ENCODE data around the gene LHPP.

LHPP gene

GRCh38 chr10:124591123-124591495 lies 129.5 kb downstream of the LHPP start:
- H3K36me3 ChIP-seq (ENCODE audit: control insufficient read depth, low read depth, low read length), result no peaks in the 10 kb centered on the region
- no peaks in the 10 kb centered on the region for H3K9me3 ChIP-seq (ENCODE audit: control insufficient read depth, low read depth, low read length)

GRCh38 chr10:124592101-124592500 lies 130.5 kb downstream of the LHPP start:
- H3K4me1 ChIP-seq (ENCODE audit: control insufficient read depth, low read depth, low read length), result no peaks in the 10 kb centered on the region
- no peaks in the 10 kb centered on the region for H3K27me3 ChIP-seq (ENCODE audit: control insufficient read depth, insufficient read depth, low read length)
- H3K9me3 ChIP-seq (ENCODE audit: control insufficient read depth, low read depth, low read length), result no peaks in the 10 kb centered on the region
- H3K4me3 ChIP-seq (ENCODE audit: low read length), result no peak overlapping the region
- H3K36me3 ChIP-seq (ENCODE audit: control insufficient read depth, low read depth, low read length), result no peaks in the 10 kb centered on the region
- H3K27ac ChIP-seq (ENCODE audit: low read length), result no peak overlapping the region
- H3K9ac ChIP-seq (ENCODE audit: low read length), result no peak overlapping the region

More at GRCh38 chr10:124591123-124591495, 129.5 kb downstream of the LHPP start:
- Histone ChIP-seq H3K9ac (ENCODE audit: low read length) (no peak overlapping the region), H3K27ac (ENCODE audit: low read length) (no peak overlapping the region), H3K27me3 (ENCODE audit: control insufficient read depth, insufficient read depth, low read length) (no peaks in the 10 kb centered on the region), H3K4me3 (ENCODE audit: low read length) (no peak overlapping the region), H3K4me1 (ENCODE audit: control insufficient read depth, low read depth, low read length) (no peaks in the 10 kb centered on the region)

- H3K27me3 ChIP-seq (ENCODE audit: control insufficient read depth, insufficient read depth, low read length), result no peaks in the 10 kb centered on the region
- H3K4me1 ChIP-seq (ENCODE audit: control insufficient read depth, low read depth, low read length), result no peaks in the 10 kb centered on the region
- no peak overlapping the region for H3K4me3 ChIP-seq (ENCODE audit: low read length)
- H3K27ac ChIP-seq (ENCODE audit: low read length), result no peak overlapping the region
- no peak overlapping the region for H3K9ac ChIP-seq (ENCODE audit: low read length)
- H3K9me3 ChIP-seq (ENCODE audit: control insufficient read depth, low read depth, low read length), result no peaks in the 10 kb centered on the region
- H3K36me3 ChIP-seq (ENCODE audit: control insufficient read depth, low read depth, low read length), result no peaks in the 10 kb centered on the region
These were observed 131.3 kb downstream of the LHPP start for GRCh38 chr10:124592736-124593430.

- no peaks in the 10 kb centered on the region for H3K9me3 ChIP-seq (ENCODE audit: control insufficient read depth, low read depth, low read length)
- H3K4me1 ChIP-seq (ENCODE audit: control insufficient read depth, low read depth, low read length), result no peaks in the 10 kb centered on the region
- H3K4me3 ChIP-seq (ENCODE audit: low read length), result no peak overlapping the region
These were observed 131.9 kb downstream of the LHPP start for GRCh38 chr10:124593431-124593985.

GRCh38 chr10:124594240-124594639 lies 132.6 kb downstream of the LHPP start:
- Histone ChIP-seq H3K4me1 (ENCODE audit: control insufficient read depth, low read depth, low read length) (no peaks in the 10 kb centered on the region), H3K4me3 (ENCODE audit: low read length) (no peak overlapping the region), H3K27ac (ENCODE audit: low read length) (no peak overlapping the region), H3K9me3 (ENCODE audit: control insufficient read depth, low read depth, low read length) (no peaks in the 10 kb centered on the region), H3K27me3 (ENCODE audit: control insufficient read depth, insufficient read depth, low read length) (no peaks in the 10 kb centered on the region), H3K36me3 (ENCODE audit: control insufficient read depth, low read depth, low read length) (no peaks in the 10 kb centered on the region), H3K9ac (ENCODE audit: low read length) (no peak overlapping the region)

More at GRCh38 chr10:124593431-124593985, 131.9 kb downstream of the LHPP start:
- Histone ChIP-seq H3K27me3 (ENCODE audit: control insufficient read depth, insufficient read depth, low read length) (no peaks in the 10 kb centered on the region), H3K9ac (ENCODE audit: low read length) (no peak overlapping the region), H3K36me3 (ENCODE audit: control insufficient read depth, low read depth, low read length) (no peaks in the 10 kb centered on the region), H3K27ac (ENCODE audit: low read length) (no peak overlapping the region)

GRCh38 chr10:124595143-124595883 lies 133.7 kb downstream of the LHPP start:
- Histone ChIP-seq H3K4me3 (ENCODE audit: low read length) (no peak overlapping the region), H3K27me3 (ENCODE audit: control insufficient read depth, insufficient read depth, low read length) (no peaks in the 10 kb centered on the region), H3K36me3 (ENCODE audit: control insufficient read depth, low read depth, low read length) (no peaks in the 10 kb centered on the region), H3K9ac (ENCODE audit: low read length) (no peak overlapping the region), H3K9me3 (ENCODE audit: control insufficient read depth, low read depth, low read length) (no peaks in the 10 kb centered on the region), H3K4me1 (ENCODE audit: control insufficient read depth, low read depth, low read length) (no peaks in the 10 kb centered on the region), H3K27ac (ENCODE audit: low read length) (no peak overlapping the region)

- Histone ChIP-seq H3K9me3 (ENCODE audit: control insufficient read depth, low read depth, low read length) (no peaks in the 10 kb centered on the region), H3K9ac (ENCODE audit: low read length) (no peak overlapping the region), H3K27me3 (ENCODE audit: control insufficient read depth, insufficient read depth, low read length) (no peaks in the 10 kb centered on the region), H3K4me3 (ENCODE audit: low read length) (no peak overlapping the region), H3K4me1 (ENCODE audit: control insufficient read depth, low read depth, low read length) (no peaks in the 10 kb centered on the region), H3K27ac (ENCODE audit: low read length) (no peak overlapping the region), H3K36me3 (ENCODE audit: control insufficient read depth, low read depth, low read length) (no peaks in the 10 kb centered on the region)
These were observed 134.6 kb downstream of the LHPP start for GRCh38 chr10:124596116-124596785.

GRCh38 chr10:124596962-124597845 lies 135.6 kb downstream of the LHPP start:
- H3K9ac ChIP-seq (ENCODE audit: low read length), result no peak overlapping the region
- H3K36me3 ChIP-seq (ENCODE audit: control insufficient read depth, low read depth, low read length), result no peaks in the 10 kb centered on the region
- H3K27me3 ChIP-seq (ENCODE audit: control insufficient read depth, insufficient read depth, low read length), result no peaks in the 10 kb centered on the region
- H3K9me3 ChIP-seq (ENCODE audit: control insufficient read depth, low read depth, low read length), result no peaks in the 10 kb centered on the region
- H3K27ac ChIP-seq (ENCODE audit: low read length), result no peak overlapping the region
- H3K4me3 ChIP-seq (ENCODE audit: low read length), result no peak overlapping the region
- no peaks in the 10 kb centered on the region for H3K4me1 ChIP-seq (ENCODE audit: control insufficient read depth, low read depth, low read length)

GRCh38 chr10:124597846-124598165 lies 136.2 kb downstream of the LHPP start:
- Histone ChIP-seq H3K27me3 (ENCODE audit: control insufficient read depth, insufficient read depth, low read length) (no peaks in the 10 kb centered on the region), H3K4me3 (ENCODE audit: low read length) (no peak overlapping the region), H3K27ac (ENCODE audit: low read length) (no peak overlapping the region), H3K4me1 (ENCODE audit: control insufficient read depth, low read depth, low read length) (no peaks in the 10 kb centered on the region), H3K36me3 (ENCODE audit: control insufficient read depth, low read depth, low read length) (no peaks in the 10 kb centered on the region), H3K9me3 (ENCODE audit: control insufficient read depth, low read depth, low read length) (no peaks in the 10 kb centered on the region), H3K9ac (ENCODE audit: low read length) (no peak overlapping the region)

- H3K9ac ChIP-seq (ENCODE audit: low read length), result no peak overlapping the region
- H3K27ac ChIP-seq (ENCODE audit: low read length), result no peak overlapping the region
- no peaks in the 10 kb centered on the region for H3K27me3 ChIP-seq (ENCODE audit: control insufficient read depth, insufficient read depth, low read length)
- no peaks in the 10 kb centered on the region for H3K4me1 ChIP-seq (ENCODE audit: control insufficient read depth, low read depth, low read length)
- H3K36me3 ChIP-seq (ENCODE audit: control insufficient read depth, low read depth, low read length), result no peaks in the 10 kb centered on the region
- no peak overlapping the region for H3K4me3 ChIP-seq (ENCODE audit: low read length)
- no peaks in the 10 kb centered on the region for H3K9me3 ChIP-seq (ENCODE audit: control insufficient read depth, low read depth, low read length)
These were observed 136.6 kb downstream of the LHPP start for GRCh38 chr10:124598196-124598595.
